B cell (primary cell): ENCODE measurements around the gene SH3GL3. TPM values are rescaled to one million over a fixed set of nuclear protein-coding genes. Genes with fewer than 3 reads are reported as not detected.

ENCODE experiments used
- ATAC-seq: fragments of 200-7000 bp; cut with Tn5 transposase; one replicate; pipeline ENCODE4 v1.10.0; 2021; ENCODE audit warnings: low read depth, mild to moderate bottlenecking, moderate number of reproducible peaks, moderate library complexity
- CTCF ChIA-PET: fragments of 350-600 bp; sonication (Branson Sonifier 250); formaldehyde crosslinking; loops from one replicate; lab custom pipeline; 2021; ENCODE audit warnings: antibody characterized with exemption, inconsistent platforms; lab: Charles Lee
- POLR2A ChIA-PET: fragments of 350-600 bp; sonication (Branson Sonifier 250); formaldehyde crosslinking; loops from one replicate; lab custom pipeline; 2021; ENCODE audit warnings: antibody characterized with exemption; lab: Charles Lee
- DNase-seq: peaks from one replicate; pipeline ENCODE4 v3.0.0; 2013
- H2AFZ ChIP-seq: 2 replicates; pipeline ENCODE4 v1.6.1; 2012; ENCODE audit warnings: mild to moderate bottlenecking, low read depth, low read length; ENCODE audit not compliant: insufficient read depth, poor library complexity, severe bottlenecking
- H3K27ac ChIP-seq, 2 donors: 1 replicate in 1 of 2; 2 replicates in 1 of 2; pipeline ENCODE4 v1.5.1; 2012 to 2013; ENCODE audit warnings: low read length in 2 of 2, mild to moderate bottlenecking in 2 of 2, moderate library complexity in 1 of 2
- H3K27me3 ChIP-seq, 4 experiments: fragments of 200-600 bp in 1 of 4; sonication (generic) in 1 of 4; replicated peaks in 1 of 4; 1 replicate in 2 of 4; 2 replicates in 2 of 4; pipeline versions ENCODE4 v1.6.1 to v1.7.0; 2013 to 2016; ENCODE audit warnings: low read length in 3 of 4, mild to moderate bottlenecking in 2 of 4, mixed read lengths in 1 of 4, moderate library complexity in 1 of 4; ENCODE audit not compliant: insufficient read depth in 4 of 4, control insufficient read depth in 3 of 4; ENCODE audit errors: control extremely low read depth in 1 of 4
- H3K36me3 ChIP-seq, 2 experiments: replicated peaks in 1 of 2; 1 replicate in 1 of 2; 2 replicates in 1 of 2; pipeline versions ENCODE4 v1.6.1 to v1.7.1; 2013; ENCODE audit warnings: low read length in 1 of 2; ENCODE audit not compliant: insufficient read depth in 2 of 2, control insufficient read depth in 1 of 2; ENCODE audit errors: control extremely low read depth in 1 of 2, extremely low read depth in 1 of 2
- H3K4me1 ChIP-seq, 2 donors: fragments of 200-600 bp in 1 of 2; sonication (generic) in 1 of 2; 1 replicate in 1 of 2; 2 replicates in 1 of 2; pipeline versions ENCODE4 v1.5.1 to v1.6.1; 2013 to 2017; ENCODE audit warnings: low read length in 2 of 2; ENCODE audit not compliant: control insufficient read depth in 2 of 2, insufficient read depth in 2 of 2
- H3K4me2 ChIP-seq: replicated peaks from 2 replicates; pipeline ENCODE3; 2012; ENCODE audit warnings: mild to moderate bottlenecking, low read depth, low read length; ENCODE audit not compliant: poor library complexity, severe bottlenecking
- H3K4me3 ChIP-seq, 5 experiments: fragments of 200-600 bp in 1 of 5; sonication (generic) in 1 of 5; 1 replicate in 3 of 5; 2 replicates in 2 of 5; pipeline versions ENCODE4 v1.5.1 to v1.7.0; 2011 to 2016; ENCODE audit warnings: low read length in 4 of 5, mild to moderate bottlenecking in 4 of 5, low read depth in 2 of 5, control low read depth in 1 of 5, moderate library complexity in 1 of 5; ENCODE audit not compliant: insufficient read depth in 1 of 5; ENCODE audit errors: control extremely low read depth in 1 of 5, extremely low read depth in 1 of 5
- H3K79me2 ChIP-seq: fragments of 200-600 bp; sonication (generic); one replicate; pipeline ENCODE4 v1.6.0; 2016; ENCODE audit warnings: low read length; ENCODE audit not compliant: control insufficient read depth, insufficient read depth
- H3K9ac ChIP-seq: fragments of 200-600 bp; sonication (generic); 2 replicates; pipeline ENCODE4 v1.6.1; 2017; ENCODE audit warnings: mild to moderate bottlenecking, low read length, moderate library complexity
- H3K9me3 ChIP-seq, 3 donors: one replicate each; pipeline versions ENCODE4 v1.6.1 to v1.7.1; 2013; ENCODE audit warnings: low read length in 2 of 3; ENCODE audit not compliant: control insufficient read depth in 2 of 3, insufficient read depth in 1 of 3; ENCODE audit errors: control extremely low read depth in 1 of 3
- H4K20me1 ChIP-seq: 2 replicates; pipeline ENCODE4 v1.6.0; 2012; ENCODE audit warnings: mild to moderate bottlenecking, low read length; ENCODE audit not compliant: insufficient read depth, control insufficient read depth, poor library complexity, severe bottlenecking
- H3K27ac Mint-ChIP-seq: one replicate; pipeline ENCODE4 v1.8.0; 2021; ENCODE audit warnings: mixed read lengths
- H3K27me3 Mint-ChIP-seq: one replicate; pipeline ENCODE4 v1.8.0; 2021; ENCODE audit warnings: mixed read lengths
- H3K4me1 Mint-ChIP-seq: one replicate; pipeline ENCODE4 v1.8.0; 2021; ENCODE audit warnings: mixed read lengths
- H3K4me3 Mint-ChIP-seq: one replicate; pipeline ENCODE4 v1.8.0; 2021; ENCODE audit warnings: mixed read lengths
- H3K9me3 Mint-ChIP-seq: one replicate; pipeline ENCODE4 v1.8.0; 2022; ENCODE audit warnings: mixed read lengths; ENCODE audit not compliant: insufficient read depth
- EZH2 ChIP-seq: IDR thresholded peaks from 2 replicates; pipeline ENCODE4 v1.6.1; 2012; ENCODE audit warnings: borderline replicate concordance, low read depth, mild to moderate bottlenecking, moderate library complexity, low read length; ENCODE audit not compliant: insufficient read depth, poor library complexity, severe bottlenecking
- WGBS: methylation state at CpG from one replicate; pipeline ENCODE4 v1.1.5; 2013; ENCODE audit warnings: missing lambda C conversion rate; ENCODE audit not compliant: insufficient coverage; 5-methylcytosine and 5-hydroxymethylcytosine counted together
- intact Hi-C: fragments of 100-400 bp; cut with micrococcal nuclease; formaldehyde crosslinking; loops from one replicate; pipeline ENCODE4 v1.10.0; 2022
- polyA plus RNA-seq: library from polyadenylated mRNA; depleted of rRNA; stranded (reverse); fragments of >200 nt; gene quantifications from 2 replicates; pipeline ENCODE4 v1.2.3, GENCODE V29; 2012
- total RNA-seq, 2 donors: library from RNA; stranded (reverse); fragments of 120-200 nt in 1 of 2; gene quantifications; 1 replicate in 1 of 2; 2 replicates in 1 of 2; pipeline versions ENCODE4 v1.2.3 to v1.2.4, GENCODE V29; 2013 to 2022
- TF ChIP-seq, protein P1 (sequence below): fragments of 200-600 bp; IDR thresholded peaks from one replicate; pipeline ENCODE4 v1.8.0; 2022; ENCODE audit warnings: antibody characterized with exemption, mild to moderate bottlenecking

The SH3GL3 gene
- total and polyA plus RNA-seq, 2 donors (not counting 1 experiment from before 2014, with no cell fraction given) = not detected

- POLR2A ChIA-PET = no interaction called here
- H3K9ac ChIP-seq = no peak overlapping the region
- H3K4me2 ChIP-seq = no peak overlapping the region
- no peak overlapping the region for H3K4me3 ChIP-seq
- H3K4me3 Mint-ChIP-seq = no peak overlapping the region
- H3K27me3 Mint-ChIP-seq = peaks cover 5% of the 10 kb centered on the region
- H2AFZ ChIP-seq = no peak overlapping the region
- H3K27ac Mint-ChIP-seq = no peak overlapping the region
- H4K20me1 ChIP-seq = no peaks in the 10 kb centered on the region
- no peak overlapping the region for H3K27ac ChIP-seq
- intact Hi-C loops = no loop called here
- CTCF ChIA-PET = no interaction called here
- ATAC-seq (no peak), DNase-seq (no peak)
- peaks cover 2% of the 10 kb centered on the region for H3K4me1 Mint-ChIP-seq
- TF ChIP-seq EZH2 = no peak
- TF ChIP-seq, protein P1, sequence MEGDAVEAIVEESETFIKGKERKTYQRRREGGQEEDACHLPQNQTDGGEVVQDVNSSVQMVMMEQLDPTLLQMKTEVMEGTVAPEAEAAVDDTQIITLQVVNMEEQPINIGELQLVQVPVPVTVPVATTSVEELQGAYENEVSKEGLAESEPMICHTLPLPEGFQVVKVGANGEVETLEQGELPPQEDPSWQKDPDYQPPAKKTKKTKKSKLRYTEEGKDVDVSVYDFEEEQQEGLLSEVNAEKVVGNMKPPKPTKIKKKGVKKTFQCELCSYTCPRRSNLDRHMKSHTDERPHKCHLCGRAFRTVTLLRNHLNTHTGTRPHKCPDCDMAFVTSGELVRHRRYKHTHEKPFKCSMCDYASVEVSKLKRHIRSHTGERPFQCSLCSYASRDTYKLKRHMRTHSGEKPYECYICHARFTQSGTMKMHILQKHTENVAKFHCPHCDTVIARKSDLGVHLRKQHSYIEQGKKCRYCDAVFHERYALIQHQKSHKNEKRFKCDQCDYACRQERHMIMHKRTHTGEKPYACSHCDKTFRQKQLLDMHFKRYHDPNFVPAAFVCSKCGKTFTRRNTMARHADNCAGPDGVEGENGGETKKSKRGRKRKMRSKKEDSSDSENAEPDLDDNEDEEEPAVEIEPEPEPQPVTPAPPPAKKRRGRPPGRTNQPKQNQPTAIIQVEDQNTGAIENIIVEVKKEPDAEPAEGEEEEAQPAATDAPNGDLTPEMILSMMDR = no peak
- no peaks in the 10 kb centered on the region for H3K4me1 ChIP-seq
- no peaks in the 10 kb centered on the region for H3K9me3 Mint-ChIP-seq
- H3K79me2 ChIP-seq = no peaks in the 10 kb centered on the region
- no peaks in the 10 kb centered on the region for H3K36me3 ChIP-seq
- no peaks in the 10 kb centered on the region for H3K9me3 ChIP-seq
- H3K27me3 ChIP-seq = no peaks in the 10 kb centered on the region
These were observed 122.2 kb downstream of the SH3GL3 start for GRCh38 chr15:83569341-83569740.

DNA sequence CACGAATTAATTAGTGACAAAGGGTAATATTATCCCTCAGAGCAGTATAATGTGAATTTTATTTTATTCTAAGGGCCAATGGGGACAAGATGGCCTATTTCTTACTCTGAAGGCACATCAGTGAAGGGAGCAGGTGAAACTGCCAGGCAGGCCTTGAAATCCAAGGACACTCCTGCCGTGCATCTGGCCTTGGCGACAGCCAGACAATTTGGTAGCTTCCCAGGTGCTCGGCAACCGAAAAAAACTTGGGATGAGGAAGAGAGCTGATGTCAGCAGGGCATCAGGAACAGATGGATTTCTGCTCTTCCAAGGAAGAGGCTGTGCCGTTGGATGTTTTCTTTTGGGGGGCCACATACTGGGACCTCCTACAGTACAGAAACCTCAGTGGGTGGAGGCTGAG is 123.6 kb downstream of the SH3GL3 start:
- H3K9me3 Mint-ChIP-seq = no peaks in the 10 kb centered on the region
- H3K27ac Mint-ChIP-seq = no peak overlapping the region
- Histone ChIP-seq H3K4me3 (no peak overlapping the region), H4K20me1 (no peaks in the 10 kb centered on the region), H3K36me3 (no peaks in the 10 kb centered on the region), H2AFZ (no peak overlapping the region), H3K4me2 (no peak overlapping the region), H3K4me1 (no peaks in the 10 kb centered on the region), H3K9ac (no peak overlapping the region), H3K9me3 (no peaks in the 10 kb centered on the region), H3K27me3 (no peaks in the 10 kb centered on the region), H3K27ac (no peak overlapping the region), H3K79me2 (no peaks in the 10 kb centered on the region)
- H3K27me3 Mint-ChIP-seq = peaks cover 5% of the 10 kb centered on the region
- no peak overlapping the region for H3K4me3 Mint-ChIP-seq
- ATAC-seq (no peak), DNase-seq (no peak)
- ChIA-PET CTCF (no interaction called here), POLR2A (no interaction called here)
- intact Hi-C loops = loop anchor here (5.0 kb wide), 1 partner anchor 133 kb away; no protein-coding TSS in a partner anchor
- TF ChIP-seq EZH2 = no peak
- TF ChIP-seq, protein P1 = no peak
- WGBS = 95% methylated on average over 5 of the region's 6 CpGs
- peaks cover 2% of the 10 kb centered on the region for H3K4me1 Mint-ChIP-seq
